GM18502 (cell line): ENCODE measurements around the gene DCUN1D2.
A peak's percentile ranks its signal among the peaks of the same experiment; 100 is the strongest.
"Not testable (repeated sequence)": the region's sequence is repeated elsewhere in the genome, so short reads cannot be mapped to it uniquely, and the experiment has no call there.

ENCODE experiments used
- ATAC-seq: cut with Tn5 transposase; IDR thresholded peaks from one replicate; pipeline ENCODE4 v1.9.1; 2021; ENCODE audit warnings: mild to moderate bottlenecking; ENCODE audit not compliant: unreplicated experiment, poor library complexity

The DCUN1D2 gene

GRCh38 chr13:113490496-113491417 is at the start of gene DCUN1D2:
TSS of gene DCUN1D2 (minus strand) at chr13:113490711. CDS start at chr13:113490669, 42 bp downstream.
- ATAC-seq, result peak; percentile 79

DNA sequence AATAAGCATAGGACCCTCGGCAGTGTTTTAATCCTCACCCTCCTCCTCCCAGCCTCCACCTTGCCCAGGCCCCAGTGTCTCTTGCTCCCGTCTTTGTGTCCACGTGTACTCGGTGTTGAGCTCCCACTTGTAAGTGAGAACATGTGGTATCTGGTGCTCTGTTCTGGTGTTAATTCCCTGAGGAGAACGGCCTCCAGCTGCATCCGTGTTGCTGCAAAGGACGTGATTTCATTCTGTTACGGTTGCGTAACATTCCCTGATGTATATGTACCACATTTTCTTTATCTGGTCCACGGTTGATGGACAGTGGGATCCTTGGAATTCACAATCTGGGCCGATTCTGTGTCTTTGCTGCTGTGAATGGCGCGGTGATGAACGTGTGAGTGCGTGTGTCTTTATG is 49.3 kb upstream of the DCUN1D2 start:
- no peak for ATAC-seq

GRCh38 chr13:113539176-113539575 is 48.7 kb upstream of the DCUN1D2 start:
- no peak for ATAC-seq

DNA sequence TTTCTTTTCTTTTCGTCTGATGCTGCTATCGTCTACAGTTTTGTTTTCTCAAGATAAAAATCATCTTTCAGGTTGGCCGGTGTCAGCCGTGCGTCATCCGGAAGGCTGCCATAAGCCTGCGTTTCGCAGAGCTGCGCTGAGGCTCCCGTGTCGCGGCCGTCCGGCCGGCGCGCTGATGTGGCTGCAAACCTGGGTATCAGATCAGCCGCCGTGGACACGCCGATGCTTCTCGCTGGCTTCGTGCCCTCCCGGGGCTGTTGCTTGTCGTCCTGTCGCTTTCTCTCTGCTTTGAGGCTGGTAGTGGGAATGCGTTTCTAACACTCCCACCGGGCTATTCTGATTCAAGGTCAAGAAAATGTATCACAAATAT is 48.2 kb upstream of the DCUN1D2 start:
- ATAC-seq, result no peak

DNA sequence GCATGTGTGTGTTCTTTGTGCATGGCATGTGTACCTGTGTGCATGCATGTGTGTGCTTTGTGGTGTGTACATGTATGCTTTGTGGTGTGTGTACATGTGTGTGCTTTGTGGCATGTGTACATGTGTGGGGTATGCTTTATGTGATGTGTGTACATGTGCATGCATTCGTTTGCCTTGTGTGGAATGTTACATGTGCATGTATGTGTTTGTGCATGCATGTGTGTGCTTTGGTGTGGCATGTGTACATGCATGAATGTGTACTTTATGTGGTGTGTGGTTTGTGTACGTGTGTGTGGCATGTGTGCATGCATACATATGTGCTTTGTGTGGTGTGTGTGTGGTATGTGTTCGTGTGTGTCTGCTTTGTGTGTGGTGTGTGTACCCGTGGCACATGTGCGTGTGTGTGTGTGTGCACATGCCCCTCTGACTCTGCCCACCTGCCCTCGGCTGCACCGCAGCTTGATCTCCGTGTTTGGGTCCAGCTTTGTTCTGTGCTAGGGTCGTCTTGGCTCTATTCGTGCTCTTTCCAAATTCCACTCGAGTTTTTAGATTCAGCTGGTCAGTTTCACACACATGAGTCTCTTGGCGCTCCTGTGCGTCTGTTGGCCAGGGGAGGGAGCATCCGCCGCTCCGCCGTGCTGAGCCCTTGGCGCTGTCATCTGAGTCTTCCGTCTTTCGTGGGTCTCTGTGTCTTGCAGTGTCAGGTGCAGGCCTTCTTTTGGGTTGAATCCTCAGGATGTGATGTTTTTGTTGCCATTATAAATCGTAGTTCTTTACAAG is 47.6 kb upstream of the DCUN1D2 start:
- no peak for ATAC-seq

GRCh38 chr13:113537205-113537604 is 46.7 kb upstream of the DCUN1D2 start:
- no peak for ATAC-seq

DNA sequence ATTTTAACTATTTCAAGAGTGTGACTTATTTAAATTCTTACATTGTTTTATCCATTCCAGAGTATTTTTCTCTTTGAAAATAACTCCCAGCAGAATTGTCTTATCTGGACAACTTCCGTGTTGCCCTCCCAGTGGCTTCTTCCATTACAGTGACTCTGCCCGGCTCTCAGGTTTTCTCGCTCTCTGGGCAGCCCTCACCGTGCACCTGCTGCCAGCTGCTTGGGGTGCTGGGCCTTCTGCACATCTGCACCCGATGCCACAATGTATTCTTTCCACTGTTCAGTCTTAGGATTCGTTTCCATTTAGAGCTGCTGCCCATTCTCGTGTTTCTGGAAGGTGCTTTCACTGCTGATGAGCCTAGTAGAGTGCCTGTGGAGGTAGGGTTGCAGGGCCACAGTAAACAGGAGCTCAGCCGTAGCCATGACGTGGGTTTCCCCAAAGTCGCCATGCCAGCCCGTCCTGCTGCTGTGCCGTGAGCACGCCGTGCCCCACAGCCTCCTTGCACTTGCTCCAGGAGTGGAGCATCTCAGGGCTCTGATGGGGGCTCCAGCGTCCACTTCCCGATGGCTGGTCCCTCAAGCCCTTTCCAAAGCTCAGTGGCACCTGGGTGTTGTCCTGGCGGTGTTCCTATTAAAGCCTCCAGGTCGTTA is 46.1 kb upstream of the DCUN1D2 start:
- ATAC-seq, result no peak

DNA sequence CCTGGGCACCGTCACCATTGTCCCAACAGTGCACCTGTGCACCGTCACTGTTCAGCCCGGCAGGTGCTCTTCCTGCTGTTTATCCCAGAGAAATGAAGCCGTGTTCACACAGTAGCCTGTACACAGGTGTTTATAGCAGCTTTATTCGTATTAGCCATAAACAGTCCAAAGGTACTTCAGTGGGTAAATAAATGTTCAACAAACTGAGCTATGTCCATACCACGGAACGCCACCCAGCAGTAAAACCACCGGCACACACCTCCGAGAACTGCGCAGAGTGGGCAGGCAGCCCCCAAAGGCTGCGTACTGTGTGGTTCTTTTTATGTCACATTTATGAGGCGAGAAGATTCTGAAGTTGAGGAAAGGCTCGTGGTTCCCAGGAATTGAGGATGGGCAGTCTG is 44.9 kb upstream of the DCUN1D2 start:
- ATAC-seq, result no peak

GRCh38 chr13:113534236-113534860 is 43.8 kb upstream of the DCUN1D2 start:
- no peak for ATAC-seq

DNA sequence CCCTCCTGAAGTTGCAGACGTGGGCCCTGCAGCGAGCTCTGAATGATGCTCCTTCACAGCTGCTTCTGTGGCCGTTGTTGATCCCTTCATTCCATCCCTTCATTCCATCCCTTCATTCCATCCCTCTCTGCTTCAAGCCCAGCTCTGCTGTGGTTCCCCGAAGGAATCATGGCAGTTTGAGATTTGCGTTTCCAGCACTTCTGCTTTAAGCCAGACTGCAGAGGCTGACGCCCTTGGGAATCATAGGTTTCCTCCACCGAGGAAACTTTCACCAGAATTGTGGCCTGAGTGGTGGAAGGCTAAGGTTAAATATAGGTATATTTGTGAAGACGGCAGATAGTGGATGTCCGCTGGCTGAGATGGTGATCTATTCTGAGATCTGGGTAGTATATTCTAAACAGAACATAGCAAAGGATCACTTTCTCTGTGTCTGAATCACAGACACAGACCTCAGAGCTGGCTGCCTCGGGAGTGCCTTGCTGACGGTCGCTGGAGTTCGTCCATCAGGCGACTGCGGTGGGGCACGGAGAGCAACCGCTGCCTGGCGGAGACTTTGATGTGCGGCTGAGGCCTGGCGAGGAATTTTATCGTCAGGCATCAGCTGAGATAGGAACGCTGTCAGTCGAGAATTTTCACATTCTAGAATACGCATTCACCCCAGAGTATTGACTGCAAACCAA is 42.8 kb upstream of the DCUN1D2 start:
- no peak for ATAC-seq

DNA sequence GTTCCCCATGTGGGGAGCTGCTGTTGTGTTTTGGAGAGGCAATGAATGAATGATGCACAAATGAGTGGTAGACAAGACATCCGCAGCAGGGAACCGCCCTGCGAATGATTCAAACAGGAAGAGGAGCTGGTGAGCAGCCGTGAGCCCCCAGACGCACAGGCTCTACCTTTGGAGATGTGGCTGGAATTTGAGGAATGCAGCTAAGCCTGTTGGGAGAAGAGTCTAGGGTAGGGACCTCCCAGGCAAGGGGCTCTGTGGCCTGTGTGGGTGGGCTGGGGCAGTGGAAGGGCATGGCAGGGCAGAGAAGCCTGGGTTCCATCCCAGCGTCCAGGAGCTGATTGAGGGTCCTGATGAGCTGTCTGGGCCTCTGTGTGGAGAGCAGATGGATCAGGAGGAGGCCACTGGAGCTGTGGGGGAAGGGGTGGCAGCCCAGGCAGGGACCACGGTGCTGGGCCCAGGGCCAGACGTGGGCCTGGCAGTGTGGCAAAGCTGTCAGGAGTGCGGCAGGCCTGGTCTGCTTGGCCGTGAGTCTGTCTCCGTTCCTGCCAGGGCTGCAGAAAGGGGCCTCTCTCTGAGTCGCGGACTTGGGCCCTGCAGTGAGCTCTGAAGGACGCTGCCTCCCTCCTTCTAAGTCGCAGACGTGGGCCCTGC is 41.8 kb upstream of the DCUN1D2 start:
- ATAC-seq, result no peak

DNA sequence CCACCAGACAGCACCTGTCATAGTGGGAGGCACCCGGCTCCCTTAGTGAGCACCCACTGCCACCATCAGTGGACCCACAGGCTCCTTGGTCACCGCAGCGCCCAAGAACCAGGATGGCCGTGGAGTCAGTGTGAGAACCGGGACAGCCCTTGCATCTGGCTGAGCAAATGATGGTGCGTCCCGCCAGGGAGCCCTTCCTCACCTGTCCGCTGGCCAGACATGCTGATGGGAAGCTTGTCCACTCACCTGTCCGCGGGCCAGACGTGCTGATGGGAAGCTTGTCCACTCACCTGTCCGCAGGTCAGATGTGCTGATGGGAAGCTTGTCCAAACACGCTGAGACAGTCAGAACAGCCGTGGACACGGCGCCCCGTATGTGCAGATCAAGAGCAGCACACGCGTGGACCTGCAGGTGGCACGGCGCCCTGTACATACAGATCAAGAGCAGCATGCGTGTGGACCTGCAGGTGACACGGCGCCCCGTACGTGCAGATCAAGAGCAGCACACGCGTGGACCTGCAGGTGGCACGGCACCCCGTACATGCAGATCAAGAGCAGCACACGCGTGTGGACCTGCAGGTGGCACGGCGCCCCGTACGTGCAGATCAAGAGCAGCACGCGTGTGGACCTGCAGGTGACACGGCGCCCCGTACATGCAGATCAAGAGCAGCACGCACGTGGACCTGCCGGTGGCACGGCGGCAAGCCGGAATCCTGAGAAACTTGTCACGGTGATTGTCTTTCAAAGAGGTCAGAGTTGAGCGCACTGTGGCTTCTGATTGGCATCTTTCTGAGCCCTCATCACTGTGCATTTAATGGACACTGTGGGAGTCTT is 40.7 kb upstream of the DCUN1D2 start:
- no peak for ATAC-seq

GRCh38 chr13:113528813-113529180 is 38.3 kb upstream of the DCUN1D2 start:
- no peak for ATAC-seq

GRCh38 chr13:113528101-113528812 is 37.7 kb upstream of the DCUN1D2 start:
- no peak for ATAC-seq

GRCh38 chr13:113527272-113527958 is 36.9 kb upstream of the DCUN1D2 start:
- ATAC-seq, result no peak

GRCh38 chr13:113526466-113527220 is 36.1 kb upstream of the DCUN1D2 start:
- ATAC-seq, result no peak

DNA sequence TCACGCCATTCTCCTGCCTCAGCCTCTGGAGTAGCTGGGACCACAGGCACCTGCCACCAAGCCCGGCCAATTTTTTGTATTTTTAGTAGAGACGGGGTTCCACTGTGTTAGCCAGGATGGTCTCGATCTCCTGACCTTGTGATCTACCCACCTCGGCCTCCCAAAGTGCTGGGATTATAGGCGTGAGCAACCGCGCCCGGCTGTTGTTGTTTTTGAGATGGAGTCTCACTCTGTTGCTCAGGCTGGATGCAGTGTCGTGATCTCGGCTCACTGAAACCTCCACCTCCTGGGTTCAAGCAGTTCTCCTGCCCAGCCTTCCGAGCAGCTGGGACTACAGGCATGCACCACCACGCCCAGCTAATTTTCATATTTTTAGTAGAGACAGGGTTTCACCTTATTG is 31.9 kb upstream of the DCUN1D2 start:
- not testable (repeated sequence) for ATAC-seq
